HG03520 (cell line): ENCODE measurements around the gene DGKD.

Experiments used
- ATAC-seq: cut with Tn5 transposase; IDR thresholded peaks from one replicate; pipeline ENCODE4 v1.9.1; 2021; ENCODE audit warnings: mild to moderate bottlenecking, moderate library complexity; ENCODE audit not compliant: unreplicated experiment

Gene DGKD

GRCh38 chr2:233422649-233423551 lies 68.6 kb downstream of the DGKD start:
- no peak for ATAC-seq

GRCh38 chr2:233423552-233423860 lies 69.2 kb downstream of the DGKD start:
- ATAC-seq = no peak

GRCh38 chr2:233424154-233424951 lies 70.1 kb downstream of the DGKD start:
- no peak for ATAC-seq

- ATAC-seq = no peak
Measured at GRCh38 chr2:233426619-233427342, 72.5 kb downstream of the DGKD start.

GRCh38 chr2:233428008-233428407 lies 73.7 kb downstream of the DGKD start:
- no peak for ATAC-seq

- ATAC-seq = no peak
Measured at GRCh38 chr2:233428438-233428837, 74.1 kb downstream of the DGKD start.

GRCh38 chr2:233429175-233429897 lies 75.0 kb downstream of the DGKD start:
- no peak for ATAC-seq

GRCh38 chr2:233430081-233430480 lies 75.8 kb downstream of the DGKD start:
- ATAC-seq = no peak

GRCh38 chr2:233430651-233431050 lies 76.4 kb downstream of the DGKD start:
- ATAC-seq = no peak

GRCh38 chr2:233433029-233433428 lies 78.7 kb downstream of the DGKD start:
- ATAC-seq = no peak

GRCh38 chr2:233433794-233434193 lies 79.5 kb downstream of the DGKD start:
- ATAC-seq = no peak

GRCh38 chr2:233434666-233435330 lies 80.5 kb downstream of the DGKD start:
- no peak for ATAC-seq

- ATAC-seq = no peak
Measured at GRCh38 chr2:233435436-233436190, 81.3 kb downstream of the DGKD start.

GRCh38 chr2:233436191-233436581 lies 81.9 kb downstream of the DGKD start:
- ATAC-seq = no peak

- ATAC-seq = no peak
Measured at GRCh38 chr2:233436691-233437438, 82.6 kb downstream of the DGKD start.

GRCh38 chr2:233437439-233437955 lies 83.2 kb downstream of the DGKD start:
- no peak for ATAC-seq

- ATAC-seq = no peak
Measured at GRCh38 chr2:233438573-233439147, 84.4 kb downstream of the DGKD start.

GRCh38 chr2:233439191-233439590 lies 84.9 kb downstream of the DGKD start:
- no peak for ATAC-seq
